HG03039 (cell line): Measurements from ENCODE around the gene MC2R.

Experiments used
- ATAC-seq: cut with Tn5 transposase; IDR thresholded peaks from one replicate; pipeline ENCODE4 v1.9.1; 2021; ENCODE audit warnings: mild to moderate bottlenecking, moderate library complexity; ENCODE audit not compliant: unreplicated experiment

MC2R gene

DNA sequence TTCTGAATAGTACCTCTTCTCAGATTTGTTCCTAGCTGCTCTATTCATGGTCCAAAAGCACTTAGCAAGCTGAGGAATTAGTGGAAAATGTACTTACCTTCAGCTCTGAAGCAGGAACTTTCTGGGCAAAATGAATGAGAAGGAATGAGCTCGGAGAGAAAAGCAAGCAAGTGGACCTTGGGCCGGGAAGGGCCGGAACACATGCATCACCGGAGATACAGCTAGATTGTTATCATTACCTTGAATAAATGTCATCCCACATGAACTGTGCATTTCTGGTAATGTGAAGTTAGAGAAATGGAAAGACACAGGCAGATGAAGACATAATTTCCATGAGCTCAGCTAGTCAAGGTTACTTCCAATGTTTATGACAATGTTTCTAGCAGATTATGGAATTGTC, at the start of gene MC2R:
MC2R (minus strand) TSS at position 146 of the 400 bp plus-strand sequence. CDS start 30,018 bp downstream, outside the sequence.
- no peak for ATAC-seq

DNA sequence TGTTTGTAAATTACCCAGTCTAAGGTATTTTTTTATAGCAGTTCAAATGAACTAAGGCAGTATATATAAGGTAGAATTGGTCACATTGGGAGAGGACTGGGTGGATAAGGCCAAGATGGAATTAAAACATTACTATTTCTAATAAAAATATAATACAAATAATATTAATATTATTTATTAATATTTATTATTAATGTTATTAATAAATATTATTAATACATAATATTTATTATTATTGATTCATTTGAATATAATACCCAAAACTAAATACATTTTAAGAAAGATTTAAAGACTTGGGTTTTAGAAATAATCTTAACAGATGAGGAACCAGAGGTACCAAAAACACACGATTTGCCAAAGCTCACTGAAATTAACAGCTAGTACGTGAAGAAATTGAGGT, 30.5 kb upstream of the MC2R start:
- ATAC-seq: no peak

DNA sequence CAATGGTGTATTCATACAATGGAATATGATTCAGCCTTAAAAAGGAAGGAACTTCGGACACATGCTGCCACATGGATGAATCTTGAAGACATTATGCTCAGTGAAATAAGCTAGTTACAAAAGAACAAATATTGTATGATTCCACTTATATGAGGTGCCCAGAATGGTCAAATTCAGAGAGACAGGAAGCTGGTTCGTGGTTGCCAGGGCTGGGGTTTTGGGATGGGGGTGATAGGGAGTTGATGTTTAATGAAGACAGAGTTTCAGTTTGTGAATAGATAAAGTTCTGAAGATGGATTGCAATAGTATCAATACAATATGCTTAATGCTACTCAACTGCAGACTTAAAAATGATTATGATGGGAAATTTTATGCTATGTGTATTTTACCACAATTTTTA, 28.0 kb upstream of the MC2R start:
- ATAC-seq: no peak

DNA sequence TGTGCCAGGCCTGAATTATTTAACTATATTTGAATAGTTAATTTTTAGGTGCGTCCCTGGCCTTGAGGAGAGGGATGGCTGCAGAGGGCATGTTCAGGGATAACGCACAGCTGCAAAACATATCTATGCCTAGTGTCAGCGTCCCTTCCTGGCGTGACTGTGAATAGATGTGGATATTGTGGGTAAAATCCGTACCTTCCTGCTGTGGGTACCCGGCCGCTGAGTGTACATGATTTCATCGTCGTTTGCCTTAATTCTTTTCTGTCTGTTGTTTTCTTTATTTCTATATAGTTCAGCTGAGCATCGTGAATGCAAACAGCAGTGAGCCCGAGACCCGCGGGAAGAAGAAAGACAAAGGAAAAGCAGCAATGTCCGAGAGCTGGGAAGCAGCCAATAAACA, 25.0 kb upstream of the MC2R start:
- no peak for ATAC-seq

DNA sequence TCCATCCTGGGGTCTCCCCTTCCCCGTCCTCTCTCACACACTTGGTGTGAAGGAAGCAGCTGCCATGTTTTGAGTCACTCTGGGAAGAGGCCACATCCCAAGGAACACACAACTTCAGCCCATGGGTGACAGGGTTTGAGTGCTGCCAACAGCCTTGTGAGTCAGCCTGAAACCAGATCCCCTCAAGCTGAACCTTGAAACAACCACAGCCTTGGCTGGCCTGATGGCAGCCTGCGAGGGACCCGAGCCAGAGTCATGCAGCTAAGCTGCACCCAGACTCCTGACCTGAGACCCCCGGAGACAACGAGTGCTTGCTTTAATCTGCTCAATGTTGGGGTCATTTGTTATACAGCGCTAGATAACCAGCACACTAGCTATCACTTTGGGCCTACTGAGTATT, 19.3 kb upstream of the MC2R start:
- ATAC-seq: no peak

DNA sequence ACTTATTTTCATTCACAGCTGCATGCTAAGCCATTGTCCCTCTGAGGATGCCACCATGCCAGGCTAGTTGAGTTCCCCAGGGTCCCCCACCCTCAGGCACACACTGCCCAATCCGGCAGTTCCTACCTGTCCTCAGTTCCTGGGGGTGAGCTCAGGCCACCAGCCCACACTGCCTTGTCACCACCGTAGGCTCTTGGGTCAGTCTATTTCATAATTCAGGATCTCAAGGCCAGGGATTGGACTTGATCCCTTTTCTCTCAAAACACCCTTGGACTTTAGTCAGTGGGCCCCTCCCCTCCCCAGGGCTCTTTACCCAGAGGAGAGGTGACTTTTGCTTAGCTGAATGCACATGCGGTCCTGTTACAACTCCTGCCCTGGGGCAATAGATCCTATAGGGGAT, 18.7 kb upstream of the MC2R start:
- ATAC-seq: no peak

DNA sequence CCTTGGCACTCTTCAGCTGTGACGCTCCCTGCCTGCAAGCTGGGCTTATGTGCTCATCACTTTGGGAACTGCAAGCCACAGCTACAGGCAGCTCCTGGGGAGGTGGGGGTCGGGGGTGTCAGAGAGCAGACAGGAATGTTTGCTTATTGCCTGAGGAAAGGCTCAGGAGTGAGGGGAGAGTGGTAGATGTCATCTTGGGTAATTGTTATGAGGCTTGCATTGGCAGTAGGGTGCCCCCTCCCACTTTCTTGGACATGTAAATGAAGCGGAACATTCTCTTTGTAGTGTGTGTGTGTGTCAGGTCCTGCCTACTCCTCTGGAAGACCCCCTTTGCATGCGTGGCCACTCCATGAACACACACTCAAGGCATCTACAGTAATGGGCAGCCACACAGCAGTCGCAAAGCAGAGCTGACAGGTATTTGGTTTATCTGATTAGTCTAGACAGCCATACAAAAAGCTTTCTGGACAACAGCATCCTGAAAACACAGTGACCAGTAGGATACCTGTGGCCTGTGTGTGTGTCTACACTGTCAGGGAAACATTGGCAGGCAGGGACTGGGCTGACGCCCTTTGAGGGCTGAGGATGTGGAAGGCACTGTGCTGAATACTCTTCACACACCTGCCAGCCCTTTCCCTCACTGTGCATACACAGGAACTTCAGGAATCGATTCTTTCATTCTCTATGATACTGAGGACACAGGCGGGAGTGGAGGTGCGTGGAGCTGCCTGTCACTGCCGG, 17.1 kb upstream of the MC2R start:
- ATAC-seq: no peak

DNA sequence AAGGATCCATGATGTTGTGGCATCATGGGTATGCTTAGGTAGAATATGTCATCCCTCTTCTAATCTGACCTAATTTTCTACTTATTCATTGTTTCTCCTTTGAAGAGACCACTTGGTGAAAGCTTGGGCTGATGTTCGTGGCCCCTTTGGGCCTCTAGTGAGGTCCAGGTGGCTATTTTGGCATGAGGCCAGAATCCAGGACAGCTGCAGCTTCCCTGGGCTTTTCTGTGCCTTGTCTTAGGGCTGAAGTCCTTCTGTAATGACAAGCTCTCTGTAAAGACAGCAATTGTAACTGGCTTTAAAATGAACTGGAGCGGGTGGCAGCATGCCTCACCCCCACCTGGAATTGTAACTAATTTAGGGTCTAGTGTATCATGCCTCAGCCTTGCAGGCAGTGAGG, 15.6 kb upstream of the MC2R start:
- no peak for ATAC-seq

DNA sequence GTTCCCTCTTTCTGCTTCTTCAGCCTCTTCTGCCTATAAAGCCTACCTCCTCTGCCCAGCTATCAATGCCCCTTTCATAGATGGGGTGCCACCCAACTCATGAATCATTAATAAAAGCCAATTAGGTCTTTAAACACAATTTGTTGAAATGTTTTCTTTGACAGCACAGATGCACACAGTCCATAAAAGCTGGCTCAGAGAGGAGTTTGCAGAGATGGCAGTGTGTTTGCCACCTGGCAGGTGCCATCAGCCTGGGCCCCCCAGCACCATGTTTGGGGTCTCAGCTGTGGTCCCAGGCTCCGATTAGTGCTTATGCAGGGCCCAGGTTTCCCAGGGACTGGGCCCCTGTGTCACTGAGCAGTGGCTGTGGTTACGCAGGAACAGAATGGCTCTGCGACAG, 7.9 kb upstream of the MC2R start:
- no peak for ATAC-seq

DNA sequence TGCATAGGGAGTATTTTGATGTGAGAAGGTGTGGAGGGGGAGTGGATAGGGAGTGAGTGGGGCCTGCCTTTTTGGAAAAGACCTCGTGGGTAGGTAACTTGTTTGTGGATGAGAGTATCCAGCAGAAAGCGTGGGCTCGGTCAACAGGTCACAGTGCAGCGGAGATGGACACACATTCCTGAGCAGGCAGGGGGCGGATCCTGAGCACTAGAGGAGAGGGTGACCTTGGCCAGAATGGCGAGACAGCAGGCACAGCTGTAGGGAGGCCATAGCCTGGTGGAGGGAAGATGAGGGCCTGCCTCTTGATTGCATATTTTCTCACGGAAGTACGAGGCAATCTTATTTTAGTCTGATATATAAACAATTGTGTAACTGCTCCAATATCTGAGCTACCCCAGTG, 3.6 kb upstream of the MC2R start:
- ATAC-seq: no peak

DNA sequence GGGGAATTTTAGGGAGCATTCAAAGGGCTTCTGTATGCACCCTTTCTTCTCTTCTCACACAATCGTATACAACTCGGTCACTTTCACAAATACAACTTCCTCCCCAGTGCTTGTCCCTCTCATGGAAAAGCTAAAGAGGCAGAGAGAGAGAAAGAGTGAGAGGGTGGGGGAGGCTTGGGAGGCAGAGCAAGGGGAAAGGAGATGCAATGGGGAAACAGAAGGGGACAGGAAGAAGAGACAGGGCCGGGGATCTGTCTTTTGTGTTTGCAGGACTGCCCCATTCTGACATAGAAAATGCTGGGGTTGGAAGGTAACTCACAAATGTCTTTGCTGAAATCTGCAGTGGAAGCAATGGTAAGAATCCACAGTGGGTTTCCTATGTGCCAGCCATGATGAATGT, 2.1 kb upstream of the MC2R start:
- ATAC-seq: no peak

DNA sequence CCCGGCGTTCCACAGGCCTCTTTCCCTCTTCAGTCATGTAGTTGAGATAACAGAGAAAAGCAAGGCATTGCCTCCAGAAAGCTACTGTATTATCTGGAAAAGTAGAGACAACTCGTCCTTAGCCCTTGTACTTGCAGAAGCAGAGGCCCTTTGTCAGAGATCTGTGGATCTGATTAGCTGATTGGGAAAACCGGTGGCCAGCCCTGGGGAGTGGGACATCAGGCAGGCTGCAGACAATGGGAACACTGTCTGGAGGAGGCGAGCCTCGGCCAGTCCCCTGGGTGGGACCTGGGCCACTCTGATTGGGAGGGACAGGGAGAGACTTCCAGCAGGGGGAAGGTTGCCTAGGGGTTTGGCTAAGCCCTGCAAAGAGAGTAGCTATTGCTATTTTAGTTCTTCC, 1.2 kb upstream of the MC2R start:
- ATAC-seq: no peak

DNA sequence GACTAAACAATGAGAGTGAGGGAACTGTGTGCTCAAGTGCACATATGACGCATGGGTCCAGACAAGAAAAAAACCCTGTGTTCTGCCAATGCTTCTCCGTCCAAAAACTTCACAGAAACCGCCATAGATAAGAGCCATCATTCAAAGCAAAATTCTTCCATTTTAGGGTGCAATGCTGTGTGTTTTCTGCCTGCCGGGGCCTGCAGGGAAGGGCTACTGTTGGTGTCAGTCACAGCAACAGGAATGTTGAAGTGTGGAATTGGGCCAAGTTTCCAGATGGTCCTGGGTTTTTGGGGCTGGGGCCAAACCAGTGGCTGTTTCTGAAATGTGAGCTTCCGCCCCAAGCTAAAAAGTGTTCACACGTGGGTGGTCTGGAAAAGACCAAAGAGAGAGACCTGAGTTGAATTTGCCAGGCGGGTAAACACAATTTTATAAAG, 677 bp upstream of the MC2R start:
- ATAC-seq: no peak

DNA sequence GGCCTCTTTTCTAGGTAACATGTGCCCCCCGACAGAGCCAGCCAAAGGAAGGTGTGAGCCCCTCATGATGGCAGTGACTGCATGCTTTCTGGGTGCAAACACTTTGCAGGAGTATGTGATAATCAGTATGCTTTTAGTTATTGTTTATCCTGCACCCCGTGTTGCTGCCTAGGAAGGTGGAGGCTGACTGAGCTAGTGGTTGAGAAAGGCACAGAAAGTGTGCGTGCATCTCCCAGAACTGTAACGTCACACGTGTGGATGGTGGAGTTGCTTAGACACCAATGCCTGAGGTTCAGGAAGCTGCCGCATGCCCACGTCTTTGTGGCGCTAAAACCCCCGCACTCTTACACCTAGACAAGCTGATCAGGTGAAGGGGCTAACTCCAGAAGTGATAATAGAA, 580 bp downstream of the MC2R start:
- no peak for ATAC-seq

DNA sequence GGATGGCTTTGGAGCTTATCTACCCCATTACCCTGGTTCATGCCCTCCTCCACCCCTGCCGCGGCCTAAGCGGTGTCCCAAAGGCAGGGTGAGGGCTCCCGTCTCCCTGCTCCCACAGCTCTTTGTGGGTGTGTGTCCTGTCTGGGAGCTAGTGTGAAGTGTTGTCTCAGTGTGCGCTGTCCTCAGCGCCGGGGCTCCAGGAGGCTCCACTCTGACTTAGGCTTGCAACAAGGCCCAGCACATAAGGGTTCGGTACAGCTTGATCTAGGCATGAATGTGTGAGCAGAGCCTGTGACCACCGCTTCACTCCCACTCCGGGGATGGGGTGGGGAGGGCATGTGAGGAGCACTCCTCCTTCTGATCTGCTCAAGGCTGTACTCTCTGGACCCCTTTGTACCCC, 1.2 kb downstream of the MC2R start:
- ATAC-seq: no peak

DNA sequence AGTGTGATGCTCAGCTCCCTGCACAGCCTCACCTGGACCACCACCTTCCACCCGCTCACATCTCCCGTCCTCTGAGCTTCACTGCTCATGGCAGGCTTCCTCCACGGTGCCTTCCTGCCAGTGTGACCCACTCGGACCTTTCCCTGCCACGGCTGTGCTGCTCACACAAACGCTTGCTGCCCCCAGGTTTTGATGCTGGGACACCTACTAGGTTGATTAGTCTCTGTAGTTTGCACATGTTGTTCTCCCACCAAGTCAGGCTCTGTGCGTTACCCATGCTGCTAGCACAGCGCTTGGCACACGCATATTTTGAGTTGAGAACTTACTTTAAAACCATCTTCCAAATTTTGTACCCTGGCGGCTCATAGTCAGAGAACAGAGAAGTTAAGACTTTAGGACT, 2.1 kb downstream of the MC2R start:
- no peak for ATAC-seq

DNA sequence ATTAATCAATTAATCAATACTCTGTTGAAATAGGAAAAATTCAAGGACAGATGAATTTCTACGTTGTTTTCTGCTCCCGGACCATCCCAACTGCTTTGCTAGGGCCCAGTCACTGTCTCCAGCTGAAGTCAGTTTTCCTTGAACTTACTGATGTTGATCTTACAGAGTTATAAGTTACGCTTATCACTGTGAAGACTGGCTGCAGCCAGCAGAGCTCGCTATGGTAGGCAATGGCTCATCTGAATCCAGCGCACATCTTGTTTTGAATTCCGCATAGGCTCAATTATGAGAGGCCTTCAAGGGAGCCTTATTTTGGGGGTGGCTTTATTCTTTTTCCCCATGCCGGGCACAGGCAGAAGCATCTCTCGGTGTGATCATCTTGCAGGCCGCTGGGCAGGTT, 2.7 kb downstream of the MC2R start:
- ATAC-seq: no peak

DNA sequence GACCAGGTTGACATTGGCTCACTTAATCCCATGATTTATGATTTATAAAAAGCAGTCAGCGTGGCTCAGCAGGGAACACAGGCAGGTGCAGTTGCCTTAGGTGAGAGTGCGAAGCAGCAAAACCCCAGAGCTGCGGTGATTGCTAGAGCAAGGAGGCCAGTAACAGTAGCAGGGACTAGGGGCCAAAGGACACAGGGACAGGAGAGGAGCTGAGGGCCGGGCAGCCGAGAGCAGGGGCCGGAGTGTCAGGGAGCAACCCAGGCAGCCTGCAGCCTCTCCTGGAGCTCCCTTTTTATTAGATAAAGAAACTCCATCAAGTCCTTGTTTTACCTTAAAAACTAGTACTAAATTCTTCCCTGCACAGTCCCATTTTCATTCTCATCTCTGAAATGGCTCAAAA, 4.3 kb downstream of the MC2R start:
- no peak for ATAC-seq

DNA sequence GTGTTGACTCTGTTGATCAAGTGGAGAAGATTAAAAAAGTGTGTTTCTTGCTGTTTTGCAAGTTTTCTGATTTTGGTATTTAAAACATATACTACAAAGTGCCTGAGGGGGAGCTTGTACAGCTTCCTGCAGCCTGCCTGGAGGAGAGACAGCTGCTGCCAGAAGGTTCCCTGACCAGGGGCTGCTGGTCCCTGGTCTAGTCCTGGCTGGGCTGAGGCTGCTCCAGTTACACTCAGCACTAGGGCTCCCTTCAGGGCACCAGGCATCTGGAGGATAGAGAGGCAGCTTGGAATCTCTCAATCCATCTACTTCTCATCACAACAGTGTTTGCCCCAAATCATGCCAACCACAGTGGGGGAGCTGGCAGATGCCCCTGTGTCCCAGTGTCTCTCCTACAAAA, 4.8 kb downstream of the MC2R start:
- no peak for ATAC-seq

DNA sequence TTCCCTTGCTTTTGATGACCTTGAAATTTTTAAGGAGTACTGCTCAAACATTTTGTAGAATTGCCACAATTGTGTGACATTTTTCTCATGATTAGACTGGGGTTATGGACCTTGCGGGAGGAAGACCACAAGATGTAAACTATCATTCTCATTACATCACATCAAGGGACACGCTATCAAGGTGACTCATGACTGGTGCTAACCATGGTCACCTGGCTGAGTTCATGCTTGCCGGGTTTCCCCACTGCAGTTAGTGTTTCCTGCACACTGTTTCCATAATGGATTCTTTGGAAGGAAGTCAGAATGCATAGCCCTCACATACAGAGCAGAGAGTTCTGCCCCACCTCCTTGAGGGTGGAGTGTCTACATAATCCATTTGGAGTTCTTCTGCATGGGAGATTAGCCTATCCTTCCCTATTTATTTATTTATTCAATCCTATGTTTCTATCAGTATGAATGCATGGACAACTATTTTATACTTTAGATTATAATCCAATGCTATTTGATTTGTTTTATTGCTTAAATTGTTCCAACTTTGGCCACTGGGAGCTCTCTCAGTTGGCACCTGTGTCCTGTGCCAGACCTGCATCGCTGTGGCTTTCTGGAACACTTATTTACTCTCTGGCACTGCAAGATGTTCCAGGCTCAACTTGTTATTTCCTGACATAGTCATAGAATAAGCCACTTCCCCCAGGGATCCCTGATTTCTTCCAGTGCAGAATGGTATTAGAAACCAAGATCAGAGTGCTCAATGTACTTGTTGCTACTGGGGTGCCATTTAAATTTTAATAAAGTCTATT, 6.0 kb downstream of the MC2R start:
- ATAC-seq: no peak

DNA sequence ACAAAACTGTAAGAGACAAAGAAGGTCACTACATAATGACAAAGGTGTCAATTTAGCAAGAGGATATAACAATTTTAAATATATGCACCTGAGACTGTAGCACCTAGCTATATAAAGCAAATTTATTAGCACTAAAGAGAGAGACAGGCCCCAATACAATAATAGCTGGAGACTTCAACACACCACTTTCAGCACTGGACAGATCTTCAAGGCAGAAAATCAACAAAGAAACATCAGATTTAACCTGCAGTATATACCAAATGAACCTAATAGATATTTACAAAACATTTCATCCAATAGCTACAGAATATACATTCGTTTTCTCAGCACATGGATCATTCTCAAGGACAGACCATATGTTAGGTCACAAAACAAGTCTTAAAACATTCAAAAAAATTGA, 14.7 kb downstream of the MC2R start:
- ATAC-seq: no peak

DNA sequence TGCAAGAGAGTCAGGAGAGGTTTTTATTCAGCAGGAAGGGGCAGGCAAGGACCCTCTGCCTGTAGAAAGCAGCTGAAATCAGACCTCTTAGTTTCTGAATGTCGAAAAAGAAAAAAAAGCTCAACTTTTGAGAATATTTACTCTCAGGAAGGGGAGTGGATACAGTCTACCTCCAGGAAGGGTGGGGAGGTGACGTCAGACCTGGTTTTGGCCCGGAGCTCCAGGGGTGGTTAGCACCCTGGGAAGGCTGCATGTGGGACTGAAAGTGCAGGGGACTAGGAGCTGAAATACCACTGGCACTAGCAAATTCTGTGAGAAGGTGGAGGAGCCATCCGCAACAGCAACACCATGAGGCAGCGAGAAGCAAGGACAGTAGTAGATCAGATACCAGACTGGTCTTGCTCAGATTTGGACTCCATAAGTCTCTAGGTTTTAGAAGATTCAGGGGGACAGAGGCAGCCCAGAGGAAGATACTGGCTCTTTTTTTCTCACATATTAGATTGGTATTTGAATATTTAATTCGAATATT, 19.8 kb downstream of the MC2R start:
- ATAC-seq: no peak
